HG03520 (cell line): ENCODE results near the gene ATAD2B.
"Not testable (repeated sequence)": the region's sequence is repeated elsewhere in the genome, so short reads cannot be mapped to it uniquely, and the experiment has no call there.

Experiments used
- ATAC-seq: cut with Tn5 transposase; IDR thresholded peaks from one replicate; pipeline ENCODE4 v1.9.1; 2021; ENCODE audit warnings: mild to moderate bottlenecking, moderate library complexity; ENCODE audit not compliant: unreplicated experiment

The ATAD2B gene

GRCh38 chr2:23801396-23801795 is 125.5 kb downstream of the ATAD2B start:
- no peak for ATAC-seq

- no peak for ATAC-seq
Observed at GRCh38 chr2:23794234-23794633, 132.7 kb downstream of the ATAD2B start.

GRCh38 chr2:23793476-23793875 is 133.4 kb downstream of the ATAD2B start:
- no peak for ATAC-seq

GRCh38 chr2:23791030-23791429 is 135.9 kb downstream of the ATAD2B start:
- ATAC-seq: no peak

DNA sequence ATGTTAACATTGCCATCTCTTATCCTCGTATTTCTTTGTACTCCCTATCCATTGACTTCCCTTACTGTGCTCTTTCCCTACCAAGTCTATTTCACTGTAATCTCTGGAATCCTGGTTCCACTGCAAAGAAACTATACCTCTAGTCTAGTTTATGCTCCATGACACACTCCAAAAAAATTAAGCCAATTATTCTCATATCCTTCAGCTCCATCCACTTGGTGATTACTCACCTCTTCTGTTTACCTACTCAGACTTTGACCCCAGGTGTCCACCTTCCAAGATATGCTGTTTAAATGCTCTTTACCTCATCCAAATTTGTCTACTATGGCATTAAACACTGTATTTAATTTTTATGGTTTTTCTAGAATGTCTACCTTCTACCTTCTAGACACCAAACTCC is 137.9 kb downstream of the ATAD2B start:
- ATAC-seq: no peak

DNA sequence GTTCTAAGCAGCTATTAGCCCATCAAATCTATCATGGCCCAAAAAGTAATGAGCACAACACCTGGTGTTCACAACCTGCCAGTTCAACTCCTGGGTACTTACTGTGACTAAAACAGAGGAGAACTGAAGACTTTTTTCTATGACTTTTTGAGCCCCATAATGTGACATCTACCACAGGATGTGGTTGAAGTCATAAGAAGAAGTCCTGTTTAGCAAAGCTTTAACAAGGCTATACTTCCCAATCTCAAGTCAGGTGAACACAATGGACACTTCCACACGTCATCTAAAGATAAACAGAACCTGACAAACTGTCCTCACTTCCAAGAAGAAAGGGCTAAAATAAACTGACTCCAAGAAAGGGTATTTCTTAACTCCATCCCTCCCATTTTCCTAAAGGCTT is 138.8 kb downstream of the ATAD2B start:
- peak; percentile 80 for ATAC-seq

- no peak for ATAC-seq
Observed at GRCh38 chr2:23784971-23785370, 142.0 kb downstream of the ATAD2B start.

GRCh38 chr2:23782646-23783045 is 144.3 kb downstream of the ATAD2B start:
- no peak for ATAC-seq

GRCh38 chr2:23782126-23782525 is 144.8 kb downstream of the ATAD2B start:
- no peak for ATAC-seq

- ATAC-seq: not testable (repeated sequence)
Observed at GRCh38 chr2:23780465-23780864, 146.5 kb downstream of the ATAD2B start.

DNA sequence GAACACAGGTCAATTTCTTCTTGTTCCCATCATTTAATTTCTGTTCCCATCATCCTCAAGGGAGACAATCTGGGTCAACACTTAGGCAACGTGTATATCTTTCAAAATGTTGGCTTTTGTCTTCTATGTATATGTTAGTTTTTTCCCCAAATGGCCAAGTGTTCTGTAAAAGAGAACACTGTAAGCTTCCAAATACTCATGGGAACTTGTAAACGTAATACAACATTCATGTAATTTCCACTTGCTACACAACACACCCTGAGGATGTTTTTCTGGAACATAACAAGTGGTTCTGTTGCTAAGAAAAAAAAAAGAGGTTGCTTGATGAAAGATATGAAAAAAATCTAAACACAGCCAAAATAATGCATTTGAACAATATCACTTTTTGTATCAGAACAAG is 149.1 kb downstream of the ATAD2B start:
- no peak for ATAC-seq

DNA sequence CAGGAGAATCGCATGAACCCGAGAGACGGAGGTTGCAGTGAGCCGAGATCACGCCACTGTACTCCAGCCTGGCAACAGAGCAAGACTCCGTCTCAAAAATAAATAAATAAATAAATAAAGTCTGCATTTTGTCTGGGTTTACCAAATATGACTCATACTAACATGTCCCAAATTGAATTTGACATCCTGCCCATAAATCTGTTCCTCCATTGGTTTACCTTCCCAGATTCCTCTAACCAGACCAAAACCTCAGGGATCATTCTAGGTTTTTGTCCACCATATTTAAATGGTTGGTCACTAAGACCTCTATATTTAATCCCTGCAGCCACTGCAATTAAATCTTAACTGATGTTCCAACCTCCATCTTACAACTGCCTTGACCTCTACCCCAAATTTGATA is 150.9 kb downstream of the ATAD2B start:
- ATAC-seq: no peak

- ATAC-seq: no peak
Observed at GRCh38 chr2:23772684-23773083, 154.2 kb downstream of the ATAD2B start.

DNA sequence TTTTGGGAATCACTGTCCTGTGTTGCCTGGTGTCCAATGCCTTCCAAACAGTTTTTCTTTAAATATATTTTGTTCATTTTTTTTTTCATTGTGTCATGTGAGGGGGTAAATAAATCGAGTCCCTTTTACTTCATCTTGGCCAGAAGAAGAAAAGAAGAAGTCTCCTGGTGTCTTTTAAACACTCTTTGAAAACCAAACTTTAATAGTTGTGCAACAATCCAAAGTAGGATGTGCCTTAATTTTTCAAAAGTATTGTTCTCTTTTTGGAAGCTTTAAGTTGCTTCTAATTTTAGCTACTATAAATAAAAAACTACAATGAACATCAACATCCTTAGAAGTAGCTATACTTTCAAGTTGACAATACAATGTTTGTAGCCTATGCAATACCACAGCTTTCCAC is 154.9 kb downstream of the ATAD2B start:
- ATAC-seq: no peak

DNA sequence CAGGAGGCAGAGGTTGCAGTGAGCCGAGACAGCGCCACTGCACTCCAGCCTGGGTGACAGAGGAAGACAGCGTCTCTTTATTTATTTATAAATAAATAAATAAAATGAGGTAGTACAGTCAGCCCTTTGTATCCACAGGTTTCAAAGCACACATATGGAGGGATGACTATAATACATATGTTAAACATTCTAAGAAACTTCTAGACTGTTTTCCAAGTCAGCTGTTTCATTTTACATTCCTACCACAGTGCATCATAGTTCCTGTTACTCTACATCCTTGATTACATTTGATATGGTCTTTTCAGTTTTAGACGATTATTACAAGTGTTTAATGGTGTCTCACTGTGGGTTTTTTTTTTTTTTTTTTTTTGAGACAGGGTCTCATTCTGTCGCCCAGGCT is 157.6 kb downstream of the ATAD2B start:
- no peak for ATAC-seq

- ATAC-seq: no peak
Observed at GRCh38 chr2:23767876-23768621, 158.9 kb downstream of the ATAD2B start.

DNA sequence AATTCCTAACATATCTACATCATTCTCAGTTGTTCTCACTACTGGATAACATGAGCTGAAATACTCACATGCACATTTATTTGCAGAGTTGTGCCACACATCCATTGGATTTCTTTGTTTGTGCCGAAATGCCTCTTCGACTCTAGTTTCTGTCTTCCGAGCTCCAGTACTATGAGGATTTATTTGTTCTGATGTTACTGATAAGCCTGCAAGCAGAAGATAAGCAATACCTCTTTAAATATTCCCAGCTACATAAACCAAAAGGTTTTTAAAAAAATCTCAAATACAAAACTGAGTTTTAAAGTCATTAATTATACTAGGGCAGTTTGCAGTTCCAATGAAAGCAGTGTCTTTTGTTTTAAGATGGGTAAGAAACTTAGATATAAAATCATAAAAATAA is 164.8 kb downstream of the ATAD2B start:
- ATAC-seq: no peak

DNA sequence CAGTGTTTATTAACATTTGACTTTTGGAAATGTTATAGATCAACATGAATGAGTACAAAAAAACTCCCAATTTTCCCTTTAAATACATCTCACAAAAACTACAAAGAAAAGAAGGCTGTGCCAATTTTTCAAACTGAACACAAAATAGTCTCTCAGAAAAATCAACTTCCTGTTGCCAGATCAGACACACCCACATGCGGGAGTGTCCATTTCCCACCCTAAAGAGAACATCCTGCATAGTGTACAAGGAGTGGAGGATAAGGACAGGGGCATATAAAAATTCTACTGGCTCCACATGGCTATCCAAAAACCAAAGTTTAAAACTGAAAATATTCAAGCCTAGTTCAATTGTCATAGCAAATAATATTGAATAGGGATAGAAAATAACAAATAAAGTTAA is 165.3 kb downstream of the ATAD2B start:
- no peak for ATAC-seq

- ATAC-seq: no peak
Observed at GRCh38 chr2:23760736-23761135, 166.2 kb downstream of the ATAD2B start.

- ATAC-seq: no peak
Observed at GRCh38 chr2:23757686-23758433, 169.1 kb downstream of the ATAD2B start.

DNA sequence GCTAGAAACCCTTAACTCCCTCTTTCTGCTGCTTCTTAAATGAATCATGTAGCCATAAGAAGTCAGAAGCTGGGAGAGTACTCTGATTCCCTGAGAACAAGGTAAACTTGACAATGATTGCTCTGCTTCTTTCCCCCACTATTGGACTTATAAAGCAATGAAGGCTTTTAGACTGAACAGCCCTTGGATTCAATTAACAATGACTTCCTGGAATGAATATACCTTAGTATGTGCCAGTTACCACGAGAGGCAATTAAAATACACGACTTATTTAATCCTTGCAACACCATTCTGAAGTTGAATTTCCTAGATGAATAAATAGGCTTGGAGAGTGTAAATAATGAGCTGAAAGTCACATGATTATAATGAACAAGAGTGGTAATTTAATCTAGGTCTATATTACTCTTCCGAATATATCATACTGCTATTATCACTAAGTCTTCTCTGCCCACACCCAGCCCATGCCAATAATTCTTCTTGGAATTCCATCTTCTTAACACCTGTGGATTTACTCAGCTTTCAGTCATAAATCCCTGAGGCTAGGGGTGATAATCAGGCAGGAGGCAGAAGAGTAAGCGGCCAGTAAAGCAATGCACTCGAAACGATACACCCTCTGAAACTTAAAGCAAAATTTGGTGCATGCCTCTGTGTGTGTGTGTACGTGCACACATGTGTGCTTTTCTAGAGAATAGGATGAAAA is 170.2 kb downstream of the ATAD2B start:
- no peak for ATAC-seq

GRCh38 chr2:23754970-23755369 is 172.0 kb downstream of the ATAD2B start:
- ATAC-seq: no peak
